K562 (cell line): ENCODE data around the gene NR1D1. TPM values are rescaled to one million over a fixed set of nuclear protein-coding genes. Genes with fewer than 3 reads are reported as not detected.

Source experiments
- ATAC-seq: fragments of 200-7000 bp; cut with Tn5 transposase; 3 replicates; pipeline ENCODE4 v1.9.1; 2020; ENCODE audit warnings: moderate library complexity
- BruUV-seq: library from RNA; stranded (reverse); fragments of 400-500 nt; replicated peaks from 2 replicates; lab custom pipeline; 2021; lab: Mats Ljungman, UMichigan
- CTCF ChIA-PET: fragments of 300-600 bp; formaldehyde crosslinking; extraction: SDS; loops from one replicate; lab custom pipeline; 2021; ENCODE audit warnings: low intra/inter-chr PET ratio; lab: Yijun Ruan, JAX
- POLR2A ChIA-PET: fragments of 300-600, 350-650 bp; sonication (Branson Sonifier 250); formaldehyde crosslinking; extraction: SDS; loops from one replicate; lab custom pipeline; 2021; ENCODE audit warnings: antibody characterized with exemption, inconsistent platforms; lab: Yijun Ruan, JAX
- DNase-seq, 4 experiments: peaks; one replicate each; pipeline versions ENCODE4 v3.0.0 to v3.0.0-alpha.2; 2011 to 2018; ENCODE audit warnings: low spot score in 3 of 4, mixed read lengths in 3 of 4; ENCODE audit errors: extremely low read depth in 1 of 4
- FAIRE-seq: peaks from 2 replicates; lab custom pipeline; 2011; peaks lifted over from hg19 to GRCh38; lab: Jason Lieb, UNC
- H2AFZ ChIP-seq: 2 replicates; pipeline ENCODE4 v1.6.0; 2011; ENCODE audit warnings: low read depth, low read length, control low read depth, inconsistent platforms
- H3K27ac ChIP-seq: fragments of 200-600 bp; 3 replicates; pipeline ENCODE4 v1.8.0; 2011; ENCODE audit warnings: low read depth, mild to moderate bottlenecking, control low read depth, inconsistent platforms, low read length, moderate library complexity, mixed read lengths; ENCODE audit errors: extremely low read depth
- H3K27me3 ChIP-seq, 2 experiments: fragments of 300-600 bp in 1 of 2; 2 replicates in 1 of 2; 3 replicates in 1 of 2; pipeline versions ENCODE4 v1.6.0 to v1.8.0; 2011; ENCODE audit warnings: inconsistent platforms in 2 of 2, low read length in 2 of 2, mild to moderate bottlenecking in 1 of 2, mixed read lengths in 1 of 2, moderate library complexity in 1 of 2; ENCODE audit not compliant: control insufficient read depth in 2 of 2, insufficient read depth in 2 of 2
- H3K36me3 ChIP-seq: fragments of 300-600 bp; 3 replicates; pipeline ENCODE4 v1.8.0; 2011; ENCODE audit warnings: mild to moderate bottlenecking, low read length, inconsistent platforms; ENCODE audit not compliant: control insufficient read depth, insufficient read depth
- H3K4me1 ChIP-seq, 2 experiments: fragments of 200-600 bp in 1 of 2; replicated peaks in 1 of 2; 2 replicates in 1 of 2; 3 replicates in 1 of 2; pipeline versions ENCODE4 v1.5.1 to v1.8.0; 2011; ENCODE audit warnings: inconsistent platforms in 2 of 2, low read length in 2 of 2, mild to moderate bottlenecking in 1 of 2, mixed read lengths in 1 of 2, moderate library complexity in 1 of 2; ENCODE audit not compliant: control insufficient read depth in 2 of 2, insufficient read depth in 2 of 2
- H3K4me2 ChIP-seq: 2 replicates; pipeline ENCODE4 v1.6.1; 2011; ENCODE audit warnings: low read length, control low read depth, inconsistent platforms, mixed read lengths; ENCODE audit not compliant: insufficient read depth
- H3K4me3 ChIP-seq: fragments of 200-600 bp; sonication (generic), shearing (Covaris generic); 2 replicates; pipeline ENCODE4 v1.5.1; 2016; ENCODE audit warnings: control low read depth, inconsistent platforms
- H3K79me2 ChIP-seq: fragments of 200-600 bp; 3 replicates; pipeline ENCODE4 v1.8.0; 2011; ENCODE audit warnings: low read length, inconsistent platforms; ENCODE audit not compliant: control insufficient read depth, insufficient read depth
- H3K9ac ChIP-seq, 2 experiments: 2 replicates each; pipeline versions ENCODE4 v1.6.0 to v1.6.1; 2011; ENCODE audit warnings: low read depth in 2 of 2, low read length in 2 of 2, control low read depth in 1 of 2, inconsistent platforms in 1 of 2, mild to moderate bottlenecking in 1 of 2, mixed read lengths in 1 of 2; ENCODE audit not compliant: insufficient read depth in 1 of 2
- H3K9me1 ChIP-seq: one replicate; pipeline ENCODE4 v1.6.0; 2011; ENCODE audit warnings: inconsistent platforms, mild to moderate bottlenecking, low read length, moderate library complexity; ENCODE audit not compliant: control insufficient read depth, insufficient read depth
- H3K9me3 ChIP-seq: replicated peaks from 2 replicates; pipeline ENCODE4 v1.5.1; 2011; ENCODE audit warnings: low read depth, low read length, inconsistent platforms; ENCODE audit not compliant: control insufficient read depth, insufficient read depth
- H4K20me1 ChIP-seq: replicated peaks from 2 replicates; pipeline ENCODE4 v1.6.1; 2011; ENCODE audit warnings: low read length, inconsistent platforms, mixed read lengths; ENCODE audit not compliant: control insufficient read depth, insufficient read depth
- CBX1 ChIP-seq: sonication (generic); IDR thresholded peaks from 2 replicates; pipeline ENCODE4 v1.6.1; 2016; ENCODE audit warnings: antibody characterized with exemption, low read depth, mild to moderate bottlenecking
- ELF1 ChIP-seq: fragments of 200-800 bp; sonication (Bioruptor generic); IDR thresholded peaks from 2 replicates; pipeline ENCODE4 v1.6.1; 2016; ENCODE audit warnings: missing genetic modification characterization, missing compliant biosample characterization
- HNRNPL ChIP-seq: fragments of 200-400 bp; formaldehyde crosslinking; IDR thresholded peaks from 2 replicates; pipeline ENCODE4 v1.6.1; 2017; ENCODE audit warnings: low read depth, mild to moderate bottlenecking, low read length
- JUNB ChIP-seq: fragments of 450-650 bp; formaldehyde crosslinking; conservative IDR thresholded peaks from 2 replicates; pipeline ENCODE4 v1.4.0; 2020; ENCODE audit warnings: mild to moderate bottlenecking
- NCOA6 ChIP-seq: fragments of 450-650 bp; IDR thresholded peaks from 2 replicates; pipeline ENCODE4 v1.6.1; 2017; ENCODE audit warnings: mild to moderate bottlenecking
- POLR3A ChIP-seq: IDR thresholded peaks from 2 replicates; pipeline ENCODE4 v1.6.1; 2011; ENCODE audit warnings: borderline replicate concordance, mild to moderate bottlenecking, moderate library complexity; ENCODE audit not compliant: insufficient read length, insufficient read depth; ENCODE audit errors: extremely low read depth
- SMARCA4 ChIP-seq: fragments of 450-650 bp; IDR thresholded peaks from 2 replicates; pipeline ENCODE4 v1.6.1; 2016
- SP2 ChIP-seq: IDR thresholded peaks from 2 replicates; pipeline ENCODE4 v1.6.1; 2011; ENCODE audit warnings: mild to moderate bottlenecking, low read depth, low read length, moderate library complexity; ENCODE audit not compliant: poor library complexity, severe bottlenecking; ENCODE audit errors: extremely low read depth
- UBTF ChIP-seq, 2 experiments: IDR thresholded peaks; 2 replicates each; pipeline ENCODE4 v1.6.1; 2012; ENCODE audit warnings: improper control_type of control experiment in 2 of 2, low read depth in 2 of 2, low read length in 2 of 2, borderline replicate concordance in 1 of 2
- ZBTB49 ChIP-seq: sonication (generic); formaldehyde crosslinking; IDR thresholded peaks from 2 replicates; pipeline ENCODE4 v1.8.0; 2022; ENCODE audit warnings: missing genetic modification reagents, mild to moderate bottlenecking, borderline replicate concordance
- ZNF133 ChIP-seq: fragments of 250-450 bp; sonication (Bioruptor Pico); IDR thresholded peaks from 2 replicates; pipeline ENCODE4 v1.4.0; 2020; ENCODE audit warnings: mild to moderate bottlenecking
- ZNF561 ChIP-seq: fragments of 450-650 bp; formaldehyde crosslinking; conservative IDR thresholded peaks from 2 replicates; pipeline ENCODE4 v1.4.0; 2020; ENCODE audit warnings: mild to moderate bottlenecking, moderate library complexity
- WGBS: fragments of 100-300 bp; shearing (Covaris generic); methylation state at CpG from one replicate; pipeline ENCODE4 v1.1.6; 2016; ENCODE audit warnings: low coverage, mixed read lengths; ENCODE audit not compliant: insufficient coverage; ENCODE audit errors: missing lambda C conversion rate; 5-methylcytosine and 5-hydroxymethylcytosine counted together
- in situ Hi-C: fragments of 300-500 bp; cut with MboI; formaldehyde crosslinking; loops from 4 replicates; pipeline ENCODE4 v1.15.0; 2018; ENCODE audit warnings: inconsistent platforms, mixed read lengths
- intact Hi-C: fragments of 100-400 bp; cut with micrococcal nuclease; formaldehyde crosslinking; loops from 2 replicates; pipeline ENCODE4 v1.14.2; 2022
- polyA plus RNA-seq, 8 experiments: library from polyadenylated mRNA; depleted of rRNA in 4 of 8; stranded (reverse) in 5 of 8; unstranded in 3 of 8; fragments of >200 nt; fragmentation: Nextera tagmentation in 2 of 8; fragmentation: Illumina TruSeq in 1 of 8; extraction: Ambion mirVana in 2 of 8; extraction: Trizol in 1 of 8; gene quantifications; 2 replicates each; pipeline versions ENCODE4 v1.2.1 to v1.2.3, GENCODE V29; 2011 to 2014; ENCODE audit warnings: inconsistent platforms in 1 of 8, missing spikeins in 1 of 8
- total RNA-seq, 7 experiments: library from RNA; depleted of rRNA in 6 of 7; stranded (reverse); fragments of >200 nt in 6 of 7; fragmentation: Illumina TruSeq in 2 of 7; extraction: Trizol in 2 of 7; gene quantifications; 2 replicates each; pipeline versions ENCODE4 v1.2.1 to v1.2.3, GENCODE V29; 2011 to 2021; ENCODE audit warnings: low replicate concordance in 1 of 7
- TF ChIP-seq, protein P1 (sequence below): sonication (generic); formaldehyde crosslinking; IDR thresholded peaks from 2 replicates; pipeline ENCODE4 v1.8.0; 2022; ENCODE audit warnings: missing genetic modification reagents, mild to moderate bottlenecking, moderate library complexity, borderline replicate concordance
- TF ChIP-seq, protein P2 (sequence below): fragments of 250-450 bp; sonication (Bioruptor Pico); IDR thresholded peaks from 2 replicates; pipeline ENCODE4 v1.8.0; 2022; ENCODE audit warnings: inconsistent platforms, mild to moderate bottlenecking, moderate library complexity, borderline replicate concordance

NR1D1 gene
- total and polyA plus RNA-seq, 9 of the 15 experiments (the other 6 are each of a cell fraction or from before 2014, with no cell fraction given): 0.25 to 7.7 (median 0.65) TPM

DNA sequence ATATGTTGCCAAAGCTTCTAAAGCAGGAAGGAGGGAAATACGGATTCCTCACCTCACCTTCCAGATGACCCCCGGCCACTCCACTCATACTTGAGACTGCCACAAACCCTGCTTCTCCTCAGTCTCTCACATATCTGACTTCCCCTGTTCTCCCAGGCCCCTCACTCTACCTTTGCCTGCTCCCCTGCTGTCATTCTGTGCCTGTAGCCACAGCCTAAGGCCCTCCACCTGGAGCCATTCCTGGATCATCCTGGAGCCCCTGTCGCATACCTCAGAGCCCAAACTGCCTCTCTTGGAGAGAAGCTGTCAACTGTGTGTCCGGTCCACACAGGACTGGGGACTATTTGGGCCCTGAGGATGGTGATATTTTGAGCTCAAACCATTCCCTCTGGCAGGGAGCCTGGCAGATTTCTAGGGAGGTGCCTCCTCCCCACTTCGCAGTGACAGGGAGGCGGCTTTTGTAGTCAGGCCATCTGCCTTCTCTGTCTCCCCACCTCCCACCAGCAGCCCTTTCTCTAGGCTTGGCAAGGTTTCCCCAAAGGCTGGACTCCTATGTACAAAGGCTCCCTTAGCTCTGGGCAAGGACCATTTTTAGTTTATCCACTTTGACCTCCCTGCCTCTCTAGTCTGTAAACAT, 43.9 kb downstream of the NR1D1 start:
- H3K27me3 ChIP-seq: no peaks in the 10 kb centered on the region
- H4K20me1 ChIP-seq: no peaks in the 10 kb centered on the region
- BruUV-seq: no TSS peak
- CTCF ChIA-PET: no interaction called here
- DNase-seq: no peak
- no peak overlapping the region for H3K27ac ChIP-seq
- H2AFZ ChIP-seq: peak overlapping the region; percentile 56
- peaks cover 3 to 12% of the 10 kb centered on the region in 2 experiments; a peak in 4 of 5 replicates for H3K4me1 ChIP-seq
- in situ Hi-C loops: no loop called here
- no peak overlapping the region for H3K4me3 ChIP-seq
- H3K79me2 ChIP-seq: peaks cover 18% of the 10 kb centered on the region
- peaks cover 20% of the 10 kb centered on the region for H3K36me3 ChIP-seq
- H3K9me3 ChIP-seq: no peaks in the 10 kb centered on the region
- ATAC-seq: no peak
- no peak overlapping the region for H3K4me2 ChIP-seq
- H3K9ac ChIP-seq: peak overlapping the region in 1 of 2 experiments; percentile 17; a peak in 1 of 4 replicates
- FAIRE-seq: no peak
- no peaks in the 10 kb centered on the region for H3K9me1 ChIP-seq
- POLR2A ChIA-PET: interaction anchor here (0.6 to 1.6 kb wide), 3 partner anchors 9 to 17 kb away, joined by 3 read pairs; no protein-coding TSS in a partner anchor
- WGBS: 64% methylated on average over 6 of the region's 6 CpGs
- intact Hi-C loops: no loop called here
- TF ChIP-seq UBTF (IDR thresholded peaks at IDR 0.05; ENCODE audit: borderline replicate concordance in 1 of 2, low read depth in 2 of 2, low read length in 2 of 2) (no peak), POLR3A (no peak), ELF1 (no peak), ZNF561 (no peak), ZNF133 (CRISPR knock-in tag) (no peak), SP2 (no peak), CBX1 (no peak), NCOA6 (no peak), SMARCA4 (no peak), ZBTB49 (CRISPR knock-in tag) (no peak), JUNB (CRISPR knock-in tag) (no peak), HNRNPL (no peak)
- TF ChIP-seq, protein P1, sequence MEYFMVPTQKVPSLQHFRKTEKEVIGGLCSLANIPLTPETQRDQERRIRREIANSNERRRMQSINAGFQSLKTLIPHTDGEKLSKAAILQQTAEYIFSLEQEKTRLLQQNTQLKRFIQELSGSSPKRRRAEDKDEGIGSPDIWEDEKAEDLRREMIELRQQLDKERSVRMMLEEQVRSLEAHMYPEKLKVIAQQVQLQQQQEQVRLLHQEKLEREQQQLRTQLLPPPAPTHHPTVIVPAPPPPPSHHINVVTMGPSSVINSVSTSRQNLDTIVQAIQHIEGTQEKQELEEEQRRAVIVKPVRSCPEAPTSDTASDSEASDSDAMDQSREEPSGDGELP (CRISPR knock-in tag): no peak
- TF ChIP-seq, protein P2, sequence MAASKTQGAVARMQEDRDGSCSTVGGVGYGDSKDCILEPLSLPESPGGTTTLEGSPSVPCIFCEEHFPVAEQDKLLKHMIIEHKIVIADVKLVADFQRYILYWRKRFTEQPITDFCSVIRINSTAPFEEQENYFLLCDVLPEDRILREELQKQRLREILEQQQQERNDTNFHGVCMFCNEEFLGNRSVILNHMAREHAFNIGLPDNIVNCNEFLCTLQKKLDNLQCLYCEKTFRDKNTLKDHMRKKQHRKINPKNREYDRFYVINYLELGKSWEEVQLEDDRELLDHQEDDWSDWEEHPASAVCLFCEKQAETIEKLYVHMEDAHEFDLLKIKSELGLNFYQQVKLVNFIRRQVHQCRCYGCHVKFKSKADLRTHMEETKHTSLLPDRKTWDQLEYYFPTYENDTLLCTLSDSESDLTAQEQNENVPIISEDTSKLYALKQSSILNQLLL (CRISPR knock-in tag): no peak
